ENCODE results near the gene NAPB.

The NAPB gene

GRCh38 chr20:23404196-23404595, 17.1 kb downstream of the NAPB start:
- DNase-seq (ENCODE audit: low spot score) = no peak

GRCh38 chr20:23403751-23404150, 17.5 kb downstream of the NAPB start:
- no peak for DNase-seq (ENCODE audit: low spot score)

GRCh38 chr20:23401051-23401450, 20.2 kb downstream of the NAPB start:
- no peak for DNase-seq (ENCODE audit: low spot score)

GRCh38 chr20:23399568-23400241, 21.6 kb downstream of the NAPB start:
- DNase-seq (ENCODE audit: low spot score) = no peak

GRCh38 chr20:23397961-23398360, 23.3 kb downstream of the NAPB start:
- DNase-seq (ENCODE audit: low spot score) = no peak

GRCh38 chr20:23396950-23397627, 24.2 kb downstream of the NAPB start:
- DNase-seq (ENCODE audit: low spot score) = no peak

- no peak for DNase-seq (ENCODE audit: low spot score)
These were observed 27.1 kb downstream of the NAPB start for GRCh38 chr20:23393996-23394775.

GRCh38 chr20:23391707-23392310, 29.5 kb downstream of the NAPB start:
- DNase-seq (ENCODE audit: low spot score) = no peak

GRCh38 chr20:23390091-23390774, 31.1 kb downstream of the NAPB start:
- DNase-seq (ENCODE audit: low spot score) = no peak

- no peak for DNase-seq (ENCODE audit: low spot score)
These were observed 34.2 kb downstream of the NAPB start for GRCh38 chr20:23387118-23387443.

- DNase-seq (ENCODE audit: low spot score) = no peak
These were observed 34.8 kb downstream of the NAPB start for GRCh38 chr20:23386304-23387117.

- no peak for DNase-seq (ENCODE audit: low spot score)
These were observed 39.4 kb downstream of the NAPB start for GRCh38 chr20:23381876-23382275.

GRCh38 chr20:23379772-23380171, 41.5 kb downstream of the NAPB start:
- no peak for DNase-seq (ENCODE audit: low spot score)

- DNase-seq (ENCODE audit: low spot score) = no peak
These were observed 45.5 kb downstream of the NAPB start for GRCh38 chr20:23375827-23376226.

- no peak for DNase-seq (ENCODE audit: low spot score)
These were observed 46.8 kb downstream of the NAPB start for GRCh38 chr20:23374441-23374840.

- no peak for DNase-seq (ENCODE audit: low spot score)
These were observed 49.8 kb downstream of the NAPB start for GRCh38 chr20:23371496-23371895.

- DNase-seq (ENCODE audit: low spot score) = no peak
These were observed 50.4 kb downstream of the NAPB start for GRCh38 chr20:23370873-23371272.

GRCh38 chr20:23370274-23370673, 51.0 kb downstream of the NAPB start:
- DNase-seq (ENCODE audit: low spot score) = no peak

- no peak for DNase-seq (ENCODE audit: low spot score)
These were observed 52.0 kb downstream of the NAPB start for GRCh38 chr20:23369072-23369823.

GRCh38 chr20:23368316-23369071, 52.8 kb downstream of the NAPB start:
- DNase-seq (ENCODE audit: low spot score) = no peak
